Gastroesophageal sphincter (tissue), 3 donors: ENCODE results near the gene ALDH2.

Experiments used
- CTCF ChIP-seq, 4 experiments: fragments of 200-600 bp in 2 of 4; fragments of 450-650 bp in 2 of 4; sonication (generic) in 1 of 4; IDR thresholded peaks; one replicate each; pipeline ENCODE4 v1.5.1; 2017 to 2019; ENCODE audit warnings: antibody characterized with exemption in 4 of 4, mild to moderate bottlenecking in 2 of 4, moderate library complexity in 2 of 4
- EP300 ChIP-seq: sonication (generic); formaldehyde crosslinking; IDR thresholded peaks from one replicate; pipeline ENCODE4 v1.6.1; 2017; ENCODE audit warnings: antibody characterized with exemption, mild to moderate bottlenecking
- POLR2A ChIP-seq, 2 donors: fragments of 450-650 bp; IDR thresholded peaks; one replicate each; pipeline ENCODE4 v1.6.1; 2017; ENCODE audit warnings: antibody characterized with exemption in 2 of 2, mild to moderate bottlenecking in 2 of 2, moderate library complexity in 1 of 2
- POLR2AphosphoS5 ChIP-seq: sonication (generic); formaldehyde crosslinking; IDR thresholded peaks from one replicate; pipeline ENCODE4 v1.6.1; 2017; ENCODE audit warnings: antibody characterized with exemption

GRCh38 chr12:111806304-111806703 is 39.6 kb downstream of the ALDH2 start:
- no peak for TF ChIP-seq CTCF (IDR thresholded peaks at IDR 0.05)
- TF ChIP-seq POLR2A (IDR thresholded peaks at IDR 0.05), result no peak
- TF ChIP-seq EP300, result no peak
- TF ChIP-seq POLR2AphosphoS5, result no peak
